Measurements from ENCODE around the gene EEFSEC.

Gene EEFSEC

GRCh38 chr3:128229106-128229857 is 76.0 kb downstream of the EEFSEC start:
- DNase-seq (ENCODE audit: low spot score) = no peak
- TF ChIP-seq CTCF (IDR thresholded peaks at IDR 0.05; ENCODE audit: extremely low read depth, missing control alignments) = no peak

GRCh38 chr3:128231606-128232005 is 78.3 kb downstream of the EEFSEC start:
- no peak for TF ChIP-seq CTCF (IDR thresholded peaks at IDR 0.05; ENCODE audit: extremely low read depth, missing control alignments)
- DNase-seq (ENCODE audit: low spot score) = no peak

GRCh38 chr3:128232376-128233178 is 79.3 kb downstream of the EEFSEC start:
- TF ChIP-seq CTCF (IDR thresholded peaks at IDR 0.05; ENCODE audit: extremely low read depth, missing control alignments) = no peak
- no peak for DNase-seq (ENCODE audit: low spot score)

GRCh38 chr3:128235207-128235926 is 82.1 kb downstream of the EEFSEC start:
- DNase-seq (ENCODE audit: low spot score) = no peak
- no peak for TF ChIP-seq CTCF (IDR thresholded peaks at IDR 0.05; ENCODE audit: extremely low read depth, missing control alignments)

GRCh38 chr3:128236657-128237056 is 83.4 kb downstream of the EEFSEC start:
- TF ChIP-seq CTCF (IDR thresholded peaks at IDR 0.05; ENCODE audit: extremely low read depth, missing control alignments) = no peak
- DNase-seq (ENCODE audit: low spot score) = no peak

- no peak for TF ChIP-seq CTCF (IDR thresholded peaks at IDR 0.05; ENCODE audit: extremely low read depth, missing control alignments)
- DNase-seq (ENCODE audit: low spot score) = no peak
Observed at GRCh38 chr3:128237348-128238183, 84.3 kb downstream of the EEFSEC start.

Measured in GM20000 (cell line).